Ovary (tissue), 9 donors: ENCODE measurements around the gene EXOC3L1. TPM values are rescaled to one million over a fixed set of nuclear protein-coding genes. Genes with fewer than 3 reads are reported as not detected.
A peak's percentile ranks its signal among the peaks of the same experiment; 100 is the strongest.

ENCODE experiments used
- DNase-seq, 5 donors: peaks; one replicate each; pipeline ENCODE4 v3.0.0-alpha.2; 2019 to 2020
- H3K27ac ChIP-seq, 2 donors: fragments of 200-600 bp; one replicate each; pipeline versions ENCODE4 v1.5.1 to v1.8.0; 2019 to 2022
- H3K27me3 ChIP-seq: fragments of 200-600 bp; one replicate; pipeline ENCODE4 v1.8.0; 2022
- H3K36me3 ChIP-seq: fragments of 200-600 bp; sonication (generic); one replicate; pipeline ENCODE4 v1.5.1; 2019
- H3K4me1 ChIP-seq: one replicate; pipeline ENCODE4 v1.8.1; 2013; ENCODE audit warnings: mild to moderate bottlenecking, moderate library complexity; ENCODE audit not compliant: insufficient read depth
- H3K4me3 ChIP-seq: fragments of 200-600 bp; sonication (generic); one replicate; pipeline ENCODE4 v1.5.1; 2017
- H3K9me3 ChIP-seq, 2 donors: fragments of 200-600 bp in 1 of 2; sonication (generic) in 1 of 2; one replicate each; pipeline versions ENCODE4 v1.5.1 to v1.8.1; 2013 to 2019; ENCODE audit warnings: mild to moderate bottlenecking in 1 of 2, moderate library complexity in 1 of 2
- EP300 ChIP-seq: sonication (generic); formaldehyde crosslinking; IDR thresholded peaks from one replicate; pipeline ENCODE4 v1.6.1; 2017; ENCODE audit warnings: antibody characterized with exemption
- POLR2A ChIP-seq: fragments of 450-650 bp; IDR thresholded peaks from one replicate; pipeline ENCODE4 v1.6.1; 2017; ENCODE audit warnings: antibody characterized with exemption, mild to moderate bottlenecking, moderate library complexity
- WGBS, 3 donors: extraction: QIAGEN DNeasy Blood & Tissue Kit in 1 of 3; methylation state at CpG; one replicate each; pipeline versions ENCODE4 v1.1.5 to v1.1.7; 2013 to 2017; 5-methylcytosine and 5-hydroxymethylcytosine counted together
- intact Hi-C, 4 donors: fragments of 100-400 bp; cut with DNase I; formaldehyde crosslinking; loops; one replicate each; pipeline versions ENCODE4 v1.11.0 to v1.15.1; 2022 to 2023
- polyA plus RNA-seq, 2 donors: library from polyadenylated mRNA; stranded (reverse); fragments of 200-250 nt in 1 of 2; fragments of 350-450 nt in 1 of 2; fragmentation: Illumina TruSeq in 1 of 2; extraction: RNeasy Lipid Tissue Mini Kit (QIAGEN cat#74804) in 1 of 2; gene quantifications; one replicate each; pipeline ENCODE4 v1.2.3, GENCODE V29; 2013 to 2014
- total RNA-seq, 7 donors: library from RNA; depleted of rRNA in 2 of 7; stranded (reverse); fragments of >200 nt in 2 of 7; fragmentation: NEBNext Ultra II Directional in 3 of 7; extraction: Animal tissue kit (Norgen Biotek cat#: 25700) in 3 of 7; gene quantifications; one replicate each; pipeline versions ENCODE4 v1.1.0 to v1.2.4, GENCODE V29; 2016 to 2023
- TF ChIP-seq, protein P1 (sequence below), 3 donors: fragments of 450-650 bp in 2 of 3; fragments of 200-600 bp in 1 of 3; IDR thresholded peaks; one replicate each; pipeline versions ENCODE4 v1.5.1 to v1.8.0; 2016 to 2022; ENCODE audit warnings: antibody characterized with exemption in 3 of 3, mild to moderate bottlenecking in 1 of 3
- donor health status: DM: no; HTN: no; CAD: no; lungs with moderate emphysema.
- donor health status: DM: no; HTN: no; CAD: no.
- donor health status: Bipolar disorder and iron deficiency.
- donor health status: DM: yes; HTN: yes; CAD: no.
- donor health status: DM: no; HTN: no; CAD: no.
- donor health status: DM: yes; HTN: yes; CAD: no.

Gene EXOC3L1
- total and polyA plus RNA-seq, 9 donors: 0.32 to 33.0 (median 12.2) TPM

DNA sequence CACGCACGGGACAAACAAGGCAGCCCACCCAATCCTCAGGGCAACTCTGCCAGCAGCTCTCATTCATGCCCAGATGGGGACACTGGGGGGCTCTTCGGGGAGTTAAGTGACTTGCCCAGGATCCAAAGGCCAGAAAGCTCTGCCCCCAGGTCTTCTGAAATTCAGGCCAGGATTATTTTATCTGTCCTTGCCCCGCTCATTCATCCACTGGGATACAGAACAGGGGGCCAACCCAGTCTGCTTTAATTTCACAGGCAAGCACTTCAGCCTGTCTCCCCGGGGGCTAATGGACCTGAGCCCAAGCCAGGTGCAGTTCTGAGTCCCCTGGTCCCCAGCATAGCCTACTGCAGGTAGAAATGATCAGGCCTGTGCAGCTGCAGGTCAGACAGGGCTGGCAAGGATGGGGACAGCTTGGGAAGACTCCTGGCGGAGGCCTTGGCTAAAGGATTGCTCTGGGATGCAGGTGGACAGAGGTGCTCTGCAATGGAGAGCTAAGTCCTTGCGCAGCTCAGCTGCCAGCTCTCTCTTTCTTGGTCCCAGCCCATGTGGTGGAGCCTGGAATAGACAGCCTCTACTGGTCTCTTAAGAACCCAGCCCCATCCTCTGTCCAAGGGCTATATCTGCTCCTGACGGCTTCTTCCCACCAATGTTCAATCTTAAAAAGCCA, 38.4 kb downstream of the EXOC3L1 start:
- peak overlapping the region in 1 of 2 donors; percentile 80 for H3K27ac ChIP-seq
- TF ChIP-seq, protein P1, sequence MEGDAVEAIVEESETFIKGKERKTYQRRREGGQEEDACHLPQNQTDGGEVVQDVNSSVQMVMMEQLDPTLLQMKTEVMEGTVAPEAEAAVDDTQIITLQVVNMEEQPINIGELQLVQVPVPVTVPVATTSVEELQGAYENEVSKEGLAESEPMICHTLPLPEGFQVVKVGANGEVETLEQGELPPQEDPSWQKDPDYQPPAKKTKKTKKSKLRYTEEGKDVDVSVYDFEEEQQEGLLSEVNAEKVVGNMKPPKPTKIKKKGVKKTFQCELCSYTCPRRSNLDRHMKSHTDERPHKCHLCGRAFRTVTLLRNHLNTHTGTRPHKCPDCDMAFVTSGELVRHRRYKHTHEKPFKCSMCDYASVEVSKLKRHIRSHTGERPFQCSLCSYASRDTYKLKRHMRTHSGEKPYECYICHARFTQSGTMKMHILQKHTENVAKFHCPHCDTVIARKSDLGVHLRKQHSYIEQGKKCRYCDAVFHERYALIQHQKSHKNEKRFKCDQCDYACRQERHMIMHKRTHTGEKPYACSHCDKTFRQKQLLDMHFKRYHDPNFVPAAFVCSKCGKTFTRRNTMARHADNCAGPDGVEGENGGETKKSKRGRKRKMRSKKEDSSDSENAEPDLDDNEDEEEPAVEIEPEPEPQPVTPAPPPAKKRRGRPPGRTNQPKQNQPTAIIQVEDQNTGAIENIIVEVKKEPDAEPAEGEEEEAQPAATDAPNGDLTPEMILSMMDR (IDR thresholded peaks at IDR 0.05): no peak
- TF ChIP-seq EP300 (no peak), POLR2A (no peak)
- no peak overlapping the region for H3K4me3 ChIP-seq
- intact Hi-C loops: loop anchor here in 1 of 4 donors (10.0 kb wide), 1 partner anchor 257 kb away; no protein-coding TSS in a partner anchor
- no peaks in the 10 kb centered on the region for H3K27me3 ChIP-seq
- 40 to 48% (median 41%) methylated on average over 8 of the region's 8 CpGs for WGBS, 3 donors
- peak in 1 of 5 donors; percentile 20 for DNase-seq
- H3K36me3 ChIP-seq: no peaks in the 10 kb centered on the region
- no peaks in the 10 kb centered on the region for H3K9me3 ChIP-seq
- H3K4me1 ChIP-seq: no peaks in the 10 kb centered on the region

GRCh38 chr16:67150833-67151396, 39.0 kb downstream of the EXOC3L1 start, which contains the start of gene B3GNT9:
TSS of gene B3GNT9 (minus strand) at chr16:67150998. CDS start at chr16:67150485, 513 bp downstream.
- DNase-seq: peak; percentile 83 to 90 (median 84)
- intact Hi-C loops: loop anchor here in 1 of 4 donors (10.0 kb wide), 1 partner anchor 256 kb away; no protein-coding TSS in a partner anchor
- H3K9me3 ChIP-seq: no peaks in the 10 kb centered on the region
- H3K27me3 ChIP-seq: no peaks in the 10 kb centered on the region
- no peak for TF ChIP-seq POLR2A
- TF ChIP-seq, protein P1 (IDR thresholded peaks at IDR 0.05): no peak
- TF ChIP-seq EP300: no peak
- 0 to 1% (median 0%) methylated on average over 25 to 34 of the region's 34 CpGs for WGBS, 3 donors
- H3K36me3 ChIP-seq: no peaks in the 10 kb centered on the region
- peak within 1 kb of the TSS; percentile 55 for H3K4me3 ChIP-seq
- no peaks in the 10 kb centered on the region for H3K4me1 ChIP-seq
- H3K27ac ChIP-seq: peak within 1 kb of the TSS; percentile 80

DNA sequence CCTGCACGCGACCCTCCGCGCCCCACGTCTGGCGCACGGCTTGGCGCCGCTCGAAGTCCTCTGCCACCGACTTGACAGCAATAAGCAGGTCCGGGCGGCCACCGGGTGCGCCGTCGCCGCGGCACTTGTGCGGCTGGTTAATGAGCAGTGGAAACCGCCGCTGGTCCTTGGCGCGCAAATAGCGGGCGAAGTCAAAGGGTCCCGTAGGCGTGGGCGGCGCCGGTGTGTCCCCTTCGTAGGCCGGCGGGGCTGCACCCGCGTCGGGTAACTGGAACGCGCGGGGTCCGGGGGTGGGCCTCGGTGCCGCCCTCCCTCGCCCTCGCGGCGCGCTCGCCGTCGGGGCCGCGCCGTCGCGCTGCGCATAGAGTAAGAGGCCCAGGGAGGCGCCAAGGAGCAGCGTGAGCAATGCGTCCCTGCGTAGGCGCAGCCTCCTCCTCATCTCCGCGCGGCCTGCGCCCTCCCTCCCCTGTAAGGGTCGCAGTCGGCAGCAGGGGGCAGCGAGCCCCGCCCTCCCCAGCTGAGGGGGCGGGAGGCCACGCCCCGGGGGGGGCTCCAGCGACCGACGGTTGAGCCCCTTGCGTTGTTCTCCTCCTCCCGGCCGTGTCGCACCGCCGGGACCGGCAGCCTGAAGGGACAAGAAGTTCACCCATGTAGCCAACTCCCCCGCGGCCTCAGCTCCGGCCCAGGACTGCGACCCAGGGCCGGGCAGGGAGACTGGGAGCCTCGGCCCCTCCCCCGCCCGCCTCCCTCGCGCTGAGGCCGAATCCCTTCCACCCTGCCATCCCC, 39.7 kb downstream of the EXOC3L1 start:
- H3K4me3 ChIP-seq: peak overlapping the region; percentile 55
- no peaks in the 10 kb centered on the region for H3K9me3 ChIP-seq
- H3K36me3 ChIP-seq: no peaks in the 10 kb centered on the region
- TF ChIP-seq EP300: no peak
- TF ChIP-seq, protein P1 (IDR thresholded peaks at IDR 0.05): peak in 1 of 3 donors; percentile 13
- intact Hi-C loops: loop anchor here in 1 of 4 donors (10.0 kb wide), 1 partner anchor 255 kb away; no protein-coding TSS in a partner anchor
- 5 to 10% (median 9%) methylated on average over 48 to 94 of the region's 94 CpGs for WGBS, 3 donors
- peak overlapping the region; percentile 80 for H3K27ac ChIP-seq
- no peaks in the 10 kb centered on the region for H3K4me1 ChIP-seq
- DNase-seq: peak; percentile 59 to 86 (median 73)
- H3K27me3 ChIP-seq: no peaks in the 10 kb centered on the region
